Stimulated activated CD8-positive, alpha-beta memory T cell treated with anti-CD3 and anti-CD28 coated beads, Interleukin-4, amount 100 ng/mL, for 1 hour (primary cell): ENCODE data around the gene UBAC2.
"Not testable (repeated sequence)": the region's sequence is repeated elsewhere in the genome, so short reads cannot be mapped to it uniquely, and the experiment has no call there.

Experiments used
- DNase-seq, 2 donors: peaks; one replicate each; pipeline ENCODE4 v3.0.0-alpha.2; 2020; ENCODE audit warnings: low read depth in 2 of 2, low spot score in 1 of 2

Gene UBAC2

GRCh38 chr13:99231721-99232120, 31.1 kb downstream of the UBAC2 start:
- no peak for DNase-seq

- no peak for DNase-seq
These were observed 37.5 kb downstream of the UBAC2 start for GRCh38 chr13:99237981-99238662.

GRCh38 chr13:99246100-99246499, 45.4 kb downstream of the UBAC2 start:
- DNase-seq, result no peak

GRCh38 chr13:99249178-99249577, 48.5 kb downstream of the UBAC2 start:
- not testable (repeated sequence) for DNase-seq

- DNase-seq, result not testable (repeated sequence)
These were observed 49.0 kb downstream of the UBAC2 start for GRCh38 chr13:99249606-99250005.

- no peak for DNase-seq
These were observed 50.5 kb downstream of the UBAC2 start for GRCh38 chr13:99250982-99251825.

- no peak for DNase-seq
These were observed 51.3 kb downstream of the UBAC2 start for GRCh38 chr13:99251921-99252320.

GRCh38 chr13:99254830-99255229, 54.2 kb downstream of the UBAC2 start:
- DNase-seq, result no peak

GRCh38 chr13:99255271-99255670, 54.6 kb downstream of the UBAC2 start:
- no peak for DNase-seq

GRCh38 chr13:99256283-99256682, 55.6 kb downstream of the UBAC2 start:
- DNase-seq, result no peak

- DNase-seq, result no peak
These were observed 56.1 kb downstream of the UBAC2 start for GRCh38 chr13:99256709-99257108.

- no peak for DNase-seq
These were observed 56.6 kb downstream of the UBAC2 start for GRCh38 chr13:99257291-99257690.

GRCh38 chr13:99258210-99258860, 57.7 kb downstream of the UBAC2 start, which contains the start of gene GPR18:
TSS of gene GPR18 (minus strand) at chr13:99258379. CDS start at chr13:99255872, 2,507 bp downstream.
- no peak for DNase-seq

GRCh38 chr13:99258946-99259345, 58.3 kb downstream of the UBAC2 start:
- no peak for DNase-seq

- no peak for DNase-seq
These were observed 59.6 kb downstream of the UBAC2 start for GRCh38 chr13:99260216-99260615.

- no peak for DNase-seq
These were observed 60.4 kb downstream of the UBAC2 start for GRCh38 chr13:99261059-99261458.

- no peak for DNase-seq
These were observed 62.6 kb downstream of the UBAC2 start for GRCh38 chr13:99263126-99263785.

GRCh38 chr13:99264051-99264450, 63.4 kb downstream of the UBAC2 start:
- no peak for DNase-seq

- DNase-seq, result no peak
These were observed 64.6 kb downstream of the UBAC2 start for GRCh38 chr13:99265162-99265800.

GRCh38 chr13:99265821-99266426, 65.3 kb downstream of the UBAC2 start:
- no peak for DNase-seq
